Osteocyte (in vitro differentiated cells): ENCODE results near the gene UGT1A7. TPM values are rescaled to one million over a fixed set of nuclear protein-coding genes. Genes with fewer than 3 reads are reported as not detected.
"Not testable (repeated sequence)": the region's sequence is repeated elsewhere in the genome, so short reads cannot be mapped to it uniquely, and the experiment has no call there.

Source experiments
- DNase-seq: peaks from one replicate; pipeline ENCODE4 v3.0.0; 2021; ENCODE audit warnings: mixed read lengths; ENCODE audit not compliant: unreplicated experiment; ENCODE audit errors: extremely low spot score
- H3K27ac Mint-ChIP-seq: one replicate; pipeline ENCODE4 v1.8.0; 2021; ENCODE audit warnings: mild to moderate bottlenecking, mixed read lengths; ENCODE audit not compliant: unreplicated experiment
- H3K27me3 Mint-ChIP-seq: one replicate; pipeline ENCODE4 v1.8.0; 2021; ENCODE audit warnings: mixed read lengths; ENCODE audit not compliant: unreplicated experiment
- H3K36me3 Mint-ChIP-seq: one replicate; pipeline ENCODE4 v1.8.0; 2021; ENCODE audit warnings: mixed read lengths; ENCODE audit not compliant: unreplicated experiment
- H3K4me1 Mint-ChIP-seq: one replicate; pipeline ENCODE4 v1.8.0; 2021; ENCODE audit warnings: mixed read lengths; ENCODE audit not compliant: unreplicated experiment
- H3K4me3 Mint-ChIP-seq: one replicate; pipeline ENCODE4 v1.8.0; 2021; ENCODE audit warnings: mild to moderate bottlenecking, moderate library complexity, mixed read lengths; ENCODE audit not compliant: unreplicated experiment
- H3K9me3 Mint-ChIP-seq: one replicate; pipeline ENCODE4 v1.8.0; 2021; ENCODE audit warnings: mixed read lengths; ENCODE audit not compliant: unreplicated experiment
- total RNA-seq: library from RNA; stranded (reverse); gene quantifications from 2 replicates; pipeline ENCODE4 v1.2.1, GENCODE V29; 2021
- TF ChIP-seq, protein P1 (sequence below): fragments of 200-600 bp; sonication (generic); IDR thresholded peaks from 2 replicates; pipeline ENCODE4 v1.5.0; 2021; ENCODE audit warnings: antibody characterized with exemption, mild to moderate bottlenecking, moderate library complexity

The UGT1A7 gene
- total RNA-seq, 1 donor from 2014 or later, result not detected

DNA sequence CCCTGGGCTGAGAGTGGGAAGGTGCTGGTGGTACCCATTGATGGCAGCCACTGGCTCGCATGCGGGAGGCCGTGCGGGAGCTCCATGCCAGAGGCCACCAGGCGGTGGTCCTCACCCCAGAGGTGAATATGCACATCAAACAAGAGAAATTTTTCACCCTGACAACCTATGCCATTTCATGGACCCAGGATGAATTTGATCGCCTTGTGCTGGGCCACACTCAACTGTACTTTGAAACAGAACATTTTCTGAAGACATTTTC, 65.5 kb downstream of the UGT1A7 start:
- Mint-ChIP-seq H3K4me3 (no peak overlapping the region), H3K36me3 (no peaks in the 10 kb centered on the region), H3K4me1 (peaks cover 2% of the 10 kb centered on the region), H3K9me3 (peaks cover 6% of the 10 kb centered on the region), H3K27ac (no peak overlapping the region), H3K27me3 (peaks cover 57% of the 10 kb centered on the region)
- no peak for DNase-seq
- TF ChIP-seq, protein P1, sequence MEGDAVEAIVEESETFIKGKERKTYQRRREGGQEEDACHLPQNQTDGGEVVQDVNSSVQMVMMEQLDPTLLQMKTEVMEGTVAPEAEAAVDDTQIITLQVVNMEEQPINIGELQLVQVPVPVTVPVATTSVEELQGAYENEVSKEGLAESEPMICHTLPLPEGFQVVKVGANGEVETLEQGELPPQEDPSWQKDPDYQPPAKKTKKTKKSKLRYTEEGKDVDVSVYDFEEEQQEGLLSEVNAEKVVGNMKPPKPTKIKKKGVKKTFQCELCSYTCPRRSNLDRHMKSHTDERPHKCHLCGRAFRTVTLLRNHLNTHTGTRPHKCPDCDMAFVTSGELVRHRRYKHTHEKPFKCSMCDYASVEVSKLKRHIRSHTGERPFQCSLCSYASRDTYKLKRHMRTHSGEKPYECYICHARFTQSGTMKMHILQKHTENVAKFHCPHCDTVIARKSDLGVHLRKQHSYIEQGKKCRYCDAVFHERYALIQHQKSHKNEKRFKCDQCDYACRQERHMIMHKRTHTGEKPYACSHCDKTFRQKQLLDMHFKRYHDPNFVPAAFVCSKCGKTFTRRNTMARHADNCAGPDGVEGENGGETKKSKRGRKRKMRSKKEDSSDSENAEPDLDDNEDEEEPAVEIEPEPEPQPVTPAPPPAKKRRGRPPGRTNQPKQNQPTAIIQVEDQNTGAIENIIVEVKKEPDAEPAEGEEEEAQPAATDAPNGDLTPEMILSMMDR, result no peak

DNA sequence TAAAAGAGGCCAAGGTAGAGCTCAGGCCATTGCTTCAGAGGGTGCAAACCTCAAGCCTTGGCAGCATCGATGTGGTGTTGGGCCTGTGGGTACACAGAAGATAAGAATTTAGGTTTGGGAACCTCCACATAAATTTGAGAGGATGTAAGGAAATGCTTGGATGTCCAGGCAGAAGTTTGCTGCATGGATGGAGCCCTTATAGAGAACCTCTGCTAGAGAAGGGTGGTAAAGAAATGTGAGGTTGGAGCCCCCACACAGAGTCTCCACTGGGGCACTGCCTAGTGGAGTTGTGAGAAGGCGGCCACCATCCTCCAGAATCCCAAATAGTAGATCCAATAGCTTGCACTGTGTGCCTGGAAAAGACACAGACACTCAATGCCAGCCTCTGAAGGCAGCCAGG, 69.0 kb downstream of the UGT1A7 start:
- not testable (repeated sequence) for H3K36me3 Mint-ChIP-seq, H3K9me3 Mint-ChIP-seq, DNase-seq, H3K4me1 Mint-ChIP-seq, H3K27ac Mint-ChIP-seq, H3K4me3 Mint-ChIP-seq
- H3K27me3 Mint-ChIP-seq, result peaks cover 61% of the 10 kb centered on the region

DNA sequence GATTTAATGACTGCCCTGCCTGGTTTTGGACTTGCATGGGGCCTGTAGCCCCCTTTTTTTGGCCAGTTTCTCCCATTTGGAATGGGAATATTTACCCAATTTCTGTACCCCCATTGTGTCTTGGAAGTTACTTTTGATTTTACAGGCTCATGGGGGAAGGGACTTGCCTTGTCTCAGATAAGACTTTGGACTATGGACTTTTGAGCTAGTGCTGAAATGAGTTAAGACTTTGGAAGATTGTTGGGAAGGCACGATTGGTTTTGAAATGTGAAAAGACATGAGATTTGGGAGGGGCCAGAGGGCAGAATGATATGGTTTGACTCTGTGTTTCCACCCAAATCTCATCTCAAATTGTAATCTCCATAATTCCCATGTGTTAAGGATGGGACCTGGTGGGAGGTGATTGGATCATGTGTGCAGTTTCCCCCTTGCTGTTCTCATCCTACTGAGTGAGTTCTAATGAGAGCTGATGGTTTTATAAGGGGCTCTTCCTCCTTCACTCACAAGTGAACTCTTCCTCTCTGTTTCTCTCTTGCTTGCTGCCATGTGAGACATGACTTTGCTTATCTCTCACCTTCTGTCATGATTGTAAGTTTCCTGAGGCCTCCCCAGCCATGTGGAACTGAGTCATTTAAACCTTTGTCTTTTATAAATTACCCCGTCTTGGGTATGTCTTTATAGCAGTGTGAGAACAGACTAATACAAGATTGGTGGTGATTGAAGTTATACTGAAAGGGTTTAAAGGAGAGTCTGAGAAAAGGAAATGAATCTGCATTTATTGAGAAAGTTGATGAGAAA, 69.7 kb downstream of the UGT1A7 start:
- not testable (repeated sequence) for H3K27ac Mint-ChIP-seq, H3K9me3 Mint-ChIP-seq, H3K4me3 Mint-ChIP-seq, H3K36me3 Mint-ChIP-seq, DNase-seq, H3K4me1 Mint-ChIP-seq
- peaks cover 58% of the 10 kb centered on the region for H3K27me3 Mint-ChIP-seq

DNA sequence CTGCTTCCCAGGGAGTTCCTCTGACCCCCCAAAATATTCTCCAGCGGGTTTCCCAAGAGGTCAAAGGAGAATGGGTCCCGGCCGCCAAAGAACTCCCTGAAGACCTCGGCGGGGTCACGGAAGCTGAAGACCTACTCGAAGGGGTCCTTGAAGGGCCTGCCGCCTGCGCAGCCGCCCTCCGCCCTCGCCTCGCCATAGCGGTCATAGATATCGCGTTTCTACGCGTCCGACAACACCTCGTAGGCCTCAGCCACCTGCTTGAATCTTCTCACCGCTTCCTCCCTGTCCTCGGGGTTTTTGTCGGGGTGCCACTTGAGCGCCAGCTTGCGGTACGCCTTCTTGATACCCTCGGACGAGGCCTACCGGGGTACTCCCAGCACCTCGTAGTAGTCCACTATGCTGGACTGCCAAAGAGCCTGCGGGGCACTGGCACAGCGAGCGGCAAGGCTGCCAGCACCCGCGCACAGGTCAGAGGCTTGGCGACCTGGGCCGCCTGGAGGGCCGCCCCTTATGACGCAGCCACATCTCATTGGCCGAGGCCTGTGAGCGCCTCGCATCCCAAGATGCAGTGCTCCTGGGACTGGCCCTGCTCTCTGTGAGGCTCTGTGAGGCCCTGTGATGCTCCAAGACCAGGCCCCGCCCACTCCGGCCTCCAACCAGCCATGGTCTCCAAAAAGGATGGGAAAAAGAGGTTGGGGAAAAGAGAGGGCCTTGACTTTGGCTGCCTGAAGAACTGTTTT, 73.3 kb downstream of the UGT1A7 start:
- peaks cover 2% of the 10 kb centered on the region for H3K4me1 Mint-ChIP-seq
- DNase-seq, result no peak
- no peak overlapping the region for H3K4me3 Mint-ChIP-seq
- TF ChIP-seq, protein P1, result no peak
- H3K27me3 Mint-ChIP-seq, result peaks cover 31% of the 10 kb centered on the region
- peaks cover 4% of the 10 kb centered on the region for H3K9me3 Mint-ChIP-seq
- H3K36me3 Mint-ChIP-seq, result no peaks in the 10 kb centered on the region
- H3K27ac Mint-ChIP-seq, result no peak overlapping the region

DNA sequence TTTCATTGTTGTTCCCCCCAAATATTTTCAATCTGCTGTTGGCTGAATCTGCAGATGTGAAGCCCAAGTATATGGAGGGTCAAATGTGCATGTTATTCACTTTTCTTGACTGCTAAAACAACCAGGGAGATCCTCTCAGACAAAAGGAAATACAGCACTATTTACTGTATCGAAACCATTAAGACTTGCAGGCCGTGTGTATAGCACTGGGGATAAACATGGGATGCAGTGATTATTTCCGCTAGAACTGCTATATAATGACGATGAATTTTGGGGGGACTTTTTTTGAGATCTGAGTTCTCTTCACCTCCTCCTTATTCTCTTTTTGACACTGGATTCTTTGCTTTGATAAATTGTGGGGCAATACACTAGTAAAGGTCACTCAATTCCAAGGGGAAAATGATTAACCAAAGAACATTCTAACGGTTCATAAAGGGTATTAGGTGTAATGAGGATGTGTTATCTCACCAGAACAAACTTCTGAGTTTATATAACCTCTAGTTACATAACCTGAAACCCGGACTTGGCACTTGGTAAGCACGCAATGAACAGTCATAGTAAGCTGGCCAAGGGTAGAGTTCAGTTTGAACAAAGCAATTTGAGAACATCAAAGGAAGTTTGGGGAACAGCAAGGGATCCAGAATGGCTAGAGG, 74.9 kb downstream of the UGT1A7 start:
- TF ChIP-seq, protein P1, result no peak
- H3K27ac Mint-ChIP-seq, result no peak overlapping the region
- H3K27me3 Mint-ChIP-seq, result peaks cover 30% of the 10 kb centered on the region
- no peak for DNase-seq
- no peaks in the 10 kb centered on the region for H3K36me3 Mint-ChIP-seq
- no peaks in the 10 kb centered on the region for H3K9me3 Mint-ChIP-seq
- H3K4me1 Mint-ChIP-seq, result peaks cover 2% of the 10 kb centered on the region
- H3K4me3 Mint-ChIP-seq, result no peak overlapping the region

DNA sequence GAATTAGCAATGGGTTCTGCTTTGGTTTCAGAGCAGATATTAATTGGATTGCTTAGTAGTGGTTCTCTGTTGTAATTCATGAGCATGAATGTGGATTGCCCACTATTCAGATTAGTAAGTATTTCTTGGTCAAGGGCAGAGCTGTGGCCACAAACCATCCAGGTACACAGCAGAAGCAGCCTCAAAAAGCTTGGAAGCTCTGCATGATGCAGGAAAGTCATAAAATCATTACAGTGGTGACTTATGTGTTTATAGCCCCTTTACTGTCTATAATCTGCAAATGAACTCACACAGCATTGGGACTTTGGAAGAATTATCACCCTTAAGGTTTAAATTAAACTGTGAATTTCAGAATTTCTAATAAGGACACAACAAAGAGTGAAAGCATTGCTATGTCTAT, 76.4 kb downstream of the UGT1A7 start:
- Mint-ChIP-seq H3K9me3 (no peaks in the 10 kb centered on the region), H3K27ac (no peak overlapping the region), H3K4me3 (no peak overlapping the region), H3K27me3 (peaks cover 20% of the 10 kb centered on the region), H3K36me3 (no peaks in the 10 kb centered on the region), H3K4me1 (no peaks in the 10 kb centered on the region)
- no peak for DNase-seq
- TF ChIP-seq, protein P1, result no peak
